Activated B cell treated with CpG ODN at 0.5 μM for 24 hours (primary cell): ENCODE results near the gene TGDS. TPM values are rescaled to one million over a fixed set of nuclear protein-coding genes. Genes with fewer than 3 reads are reported as not detected.

Experiments
- ATAC-seq: fragments of 200-7000 bp; cut with Tn5 transposase; one replicate; pipeline ENCODE4 v1.10.0; 2021; ENCODE audit warnings: low read depth, mild to moderate bottlenecking, moderate library complexity
- CTCF ChIA-PET: fragments of 350-600 bp; sonication (Branson Sonifier 250); formaldehyde crosslinking; loops from one replicate; lab custom pipeline; 2021; ENCODE audit warnings: antibody characterized with exemption; lab: Charles Lee
- POLR2A ChIA-PET: fragments of 350-600 bp; sonication (Branson Sonifier 250); formaldehyde crosslinking; loops from one replicate; lab custom pipeline; 2021; ENCODE audit warnings: antibody characterized with exemption; lab: Charles Lee
- DNase-seq: peaks from one replicate; pipeline ENCODE4 v3.0.0; 2022
- H3K27ac Mint-ChIP-seq: one replicate; pipeline ENCODE4 v1.8.0; 2020; ENCODE audit warnings: mixed read lengths
- H3K27me3 Mint-ChIP-seq: one replicate; pipeline ENCODE4 v1.8.0; 2021; ENCODE audit warnings: mixed read lengths
- H3K36me3 Mint-ChIP-seq: one replicate; pipeline ENCODE4 v1.8.0; 2021; ENCODE audit warnings: low read depth, mixed read lengths
- H3K4me1 Mint-ChIP-seq: one replicate; pipeline ENCODE4 v1.8.0; 2021; ENCODE audit warnings: mixed read lengths
- H3K4me3 Mint-ChIP-seq: one replicate; pipeline ENCODE4 v1.8.0; 2020; ENCODE audit warnings: mild to moderate bottlenecking, mixed read lengths
- H3K9me3 Mint-ChIP-seq: one replicate; pipeline ENCODE4 v1.8.0; 2020; ENCODE audit warnings: mixed read lengths
- CTCF ChIP-seq: fragments of 200-600 bp; IDR thresholded peaks from one replicate; pipeline ENCODE4 v1.8.0; 2022; ENCODE audit warnings: antibody characterized with exemption, mild to moderate bottlenecking
- intact Hi-C: fragments of 100-400 bp; cut with micrococcal nuclease; formaldehyde crosslinking; loops from one replicate; pipeline ENCODE4 v1.15.1; 2024
- total RNA-seq: library from RNA; stranded (reverse); gene quantifications from 2 replicates; pipeline ENCODE4 v1.2.3, GENCODE V29; 2022

Gene TGDS
- total RNA-seq, 1 donor from 2014 or later, result 12.7 TPM

- intact Hi-C loops, result no loop called here
- no peak for ATAC-seq
- H3K4me3 Mint-ChIP-seq, result no peak overlapping the region
These were observed 70.2 kb downstream of the TGDS start for GRCh38 chr13:94525781-94526180.

GRCh38 chr13:94524407-94524806 lies 71.5 kb downstream of the TGDS start:
- intact Hi-C loops, result no loop called here
- POLR2A ChIA-PET, result no interaction called here
- TF ChIP-seq CTCF, result no peak
- DNase-seq, result no peak
- Mint-ChIP-seq H3K9me3 (no peaks in the 10 kb centered on the region), H3K27ac (no peak overlapping the region), H3K4me3 (no peak overlapping the region), H3K36me3 (no peaks in the 10 kb centered on the region), H3K4me1 (no peaks in the 10 kb centered on the region), H3K27me3 (peaks cover 16% of the 10 kb centered on the region)
- no peak for ATAC-seq
- CTCF ChIA-PET, result interaction anchor here (1.1 kb wide), 1 partner anchor 93 kb away, joined by 3 read pairs; no protein-coding TSS in a partner anchor

More at GRCh38 chr13:94525781-94526180, 70.2 kb downstream of the TGDS start:
- ChIA-PET CTCF (no interaction called here), POLR2A (no interaction called here)
- Mint-ChIP-seq H3K36me3 (no peaks in the 10 kb centered on the region), H3K27ac (no peak overlapping the region), H3K4me1 (no peaks in the 10 kb centered on the region), H3K27me3 (peaks cover 20% of the 10 kb centered on the region), H3K9me3 (no peaks in the 10 kb centered on the region)
- no peak for DNase-seq
- no peak for TF ChIP-seq CTCF

Other genes with a start within 250 kb of the TGDS start
- gene DCT, start 116.5 kb downstream of the TGDS start, total RNA-seq, result 0.09 TPM in 1 of 2 replicates, not detected in the other
- gene GPR180, start 5.7 kb upstream of the TGDS start, total RNA-seq, result 4.2 and 5.1 TPM in 2 replicates
- not detected in 2 replicates for gene SOX21, start 116.4 kb upstream of the TGDS start, total RNA-seq